H1 (cell line): ENCODE results near the gene DGKK. TPM values are rescaled to one million over a fixed set of nuclear protein-coding genes. Genes with fewer than 3 reads are reported as not detected.

Experiments
- RBBP5 ChIP-seq: IDR thresholded peaks from 2 replicates; pipeline ENCODE4 v1.7.1; 2012; ENCODE audit warnings: low read depth, mild to moderate bottlenecking, inconsistent platforms, low read length, moderate library complexity, borderline replicate concordance
- polyA plus RNA-seq, 7 experiments: library from polyadenylated mRNA; depleted of rRNA in 3 of 7; stranded (reverse) in 5 of 7; unstranded in 2 of 7; fragments of >200 nt in 5 of 7; fragments of 200-250 nt in 2 of 7; gene quantifications; 1 replicate in 5 of 7; 2 replicates in 1 of 7; 4 replicates in 1 of 7; pipeline versions ENCODE4 v1.2.1 to v1.2.3, GENCODE V29; 2011 to 2013; ENCODE audit warnings: missing spikeins in 2 of 7, mixed read lengths in 2 of 7
- total RNA-seq: library from RNA; stranded (reverse); fragmentation: NEBNext Ultra II Directional; extraction: Animal tissue kit (Norgen Biotek cat#: 25700); gene quantifications from 2 replicates; pipeline ENCODE4 v1.2.1, GENCODE V29; 2021

DGKK gene
- total and polyA plus RNA-seq, 2 of the 8 experiments (the other 6 are each of a cell fraction or from before 2014, with no cell fraction given): 4.9 to 19.2 TPM

GRCh38 chrX:50381729-50382415, 88.8 kb downstream of the DGKK start (continued):
- no peak for TF ChIP-seq RBBP5
